IMR-90 (cell line): ENCODE measurements around the gene TIGIT.

Experiments used
- BHLHE40 ChIP-seq: fragments of 150-350 bp; IDR thresholded peaks from 2 replicates; pipeline ENCODE4 v1.6.1; 2016; ENCODE audit warnings: mild to moderate bottlenecking, low read depth, low read length
- CEBPB ChIP-seq: IDR thresholded peaks from 2 replicates; pipeline ENCODE4 v1.6.1; 2012; ENCODE audit warnings: low read depth, low read length, improper control_type of control experiment
- CHD1 ChIP-seq: IDR thresholded peaks from 2 replicates; pipeline ENCODE4 v1.6.1; 2012; ENCODE audit warnings: low read depth, low read length, improper control_type of control experiment
- CTCF ChIP-seq: conservative IDR thresholded peaks from 2 replicates; pipeline ENCODE4 v1.5.1; 2012; ENCODE audit warnings: mild to moderate bottlenecking, low read depth, low read length, improper control_type of control experiment
- FOS ChIP-seq: fragments of 150-350 bp; IDR thresholded peaks from 2 replicates; pipeline ENCODE4 v1.6.1; 2016; ENCODE audit warnings: low read depth, low read length
- MAFK ChIP-seq: IDR thresholded peaks from 2 replicates; pipeline ENCODE4 v1.6.1; 2012; ENCODE audit warnings: low read depth, low read length, improper control_type of control experiment
- MAZ ChIP-seq: IDR thresholded peaks from 2 replicates; pipeline ENCODE4 v1.6.1; 2012; ENCODE audit warnings: low read depth, mild to moderate bottlenecking, low read length, improper control_type of control experiment, moderate library complexity, borderline replicate concordance
- MXI1 ChIP-seq: IDR thresholded peaks from 2 replicates; pipeline ENCODE4 v1.6.1; 2012; ENCODE audit warnings: low read depth, mild to moderate bottlenecking, low read length, moderate library complexity, borderline replicate concordance
- POLR2A ChIP-seq: IDR thresholded peaks from 2 replicates; pipeline ENCODE4 v1.6.1; 2012; ENCODE audit warnings: mild to moderate bottlenecking, low read depth, low read length
- RAD21 ChIP-seq: IDR thresholded peaks from 2 replicates; pipeline ENCODE4 v1.6.1; 2012; ENCODE audit warnings: low read length, improper control_type of control experiment
- RCOR1 ChIP-seq: IDR thresholded peaks from 2 replicates; pipeline ENCODE4 v1.6.1; 2012; ENCODE audit warnings: mild to moderate bottlenecking, low read length, improper control_type of control experiment; ENCODE audit not compliant: insufficient replicate concordance
- RFX5 ChIP-seq: IDR thresholded peaks from 2 replicates; pipeline ENCODE4 v1.8.0; 2012; ENCODE audit warnings: low read depth, mild to moderate bottlenecking, low read length, moderate library complexity
- SMC3 ChIP-seq: fragments of 150-350 bp; IDR thresholded peaks from 2 replicates; pipeline ENCODE4 v1.6.1; 2016; ENCODE audit warnings: low read depth, mild to moderate bottlenecking, antibody characterized with exemption, low read length, moderate library complexity
- USF2 ChIP-seq: fragments of 150-350 bp; IDR thresholded peaks from 2 replicates; pipeline ENCODE4 v1.6.1; 2017; ENCODE audit warnings: mild to moderate bottlenecking, antibody characterized with exemption, low read length, low read depth

- no peak for TF ChIP-seq CTCF
- TF ChIP-seq POLR2A: no peak
- no peak for TF ChIP-seq CHD1
- TF ChIP-seq RFX5: no peak
- TF ChIP-seq MAFK: no peak
- TF ChIP-seq RCOR1: no peak
- no peak for TF ChIP-seq CEBPB
- no peak for TF ChIP-seq BHLHE40
- no peak for TF ChIP-seq USF2
- no peak for TF ChIP-seq MXI1
- TF ChIP-seq FOS: no peak
- TF ChIP-seq RAD21: no peak
- TF ChIP-seq SMC3: no peak
- TF ChIP-seq MAZ: no peak
Measured at GRCh38 chr3:114350690-114351089, 56.9 kb downstream of the TIGIT start.
